Hypothalamus (tissue), 51 donors: ENCODE measurements around the gene XIAP.

Experiments
- DNase-seq, 51 donors: peaks; one replicate each; lab custom pipeline; 2025; lab: John Stamatoyannopoulos, UW

XIAP gene

GRCh38 chrX:123949846-123950245 is 90.0 kb downstream of the XIAP start:
- DNase-seq: no peak

GRCh38 chrX:123959281-123960063 is 99.6 kb downstream of the XIAP start:
- DNase-seq: peak in 42 of 51 donors; percentile 0 to 61 (median 8)

GRCh38 chrX:123960956-123961267 is 101.1 kb downstream of the XIAP start:
- DNase-seq: peak in 9 of 51 donors; percentile 14 to 64 (median 27)

GRCh38 chrX:123961268-123962005 is 101.6 kb downstream of the XIAP start, which contains the start of gene STAG2:
Gene STAG2, plus strand, starts transcription at chrX:123961706. Its CDS starts 60,922 bp downstream, at chrX:124022628.
- DNase-seq: peak; percentile 2 to 88 (median 61)

GRCh38 chrX:123962006-123962467 is 102.2 kb downstream of the XIAP start:
- DNase-seq: peak in 3 of 51 donors; percentile 20 to 69 (median 29)

- peak; percentile 0 to 84 (median 58) for DNase-seq
These were observed 103.0 kb downstream of the XIAP start for GRCh38 chrX:123962794-123963373.
